KG1 (cell line): Measurements from ENCODE around the gene OSCAR.

Experiments used
- DNase-seq: peaks from one replicate; lab custom pipeline; 2025; lab: John Stamatoyannopoulos, UW

OSCAR gene

GRCh38 chr19:54094426-54095000 lies 6.1 kb downstream of the OSCAR start:
- DNase-seq, result peak; percentile 53

- no peak for DNase-seq
Measured at GRCh38 chr19:54084410-54084809, 16.2 kb downstream of the OSCAR start.

DNA sequence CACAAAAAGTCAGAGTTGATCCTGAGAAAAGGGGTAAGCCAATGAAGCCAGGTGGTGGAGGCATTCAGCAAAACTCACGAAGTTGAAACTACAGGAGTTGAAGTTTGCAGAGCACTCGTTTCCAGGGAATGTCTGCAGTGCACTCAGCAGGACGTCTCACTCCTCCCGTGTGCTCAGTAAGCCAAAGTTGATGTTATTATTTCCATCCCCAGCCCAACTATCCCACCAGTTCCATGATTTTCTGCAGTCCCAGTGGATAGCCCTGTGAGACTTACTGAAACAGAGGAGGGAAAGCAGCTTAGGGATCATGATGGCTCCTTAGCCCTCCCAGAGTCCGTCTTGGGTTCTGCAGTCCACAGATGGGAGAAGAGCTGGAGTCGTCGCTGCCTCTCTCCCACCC lies 19.6 kb downstream of the OSCAR start, which contains the start of gene TARM1:
Gene TARM1, minus strand, starts transcription at position 334 of the 400 bp plus-strand sequence. Its CDS starts 25 bp downstream, at position 309.
- no peak for DNase-seq

DNA sequence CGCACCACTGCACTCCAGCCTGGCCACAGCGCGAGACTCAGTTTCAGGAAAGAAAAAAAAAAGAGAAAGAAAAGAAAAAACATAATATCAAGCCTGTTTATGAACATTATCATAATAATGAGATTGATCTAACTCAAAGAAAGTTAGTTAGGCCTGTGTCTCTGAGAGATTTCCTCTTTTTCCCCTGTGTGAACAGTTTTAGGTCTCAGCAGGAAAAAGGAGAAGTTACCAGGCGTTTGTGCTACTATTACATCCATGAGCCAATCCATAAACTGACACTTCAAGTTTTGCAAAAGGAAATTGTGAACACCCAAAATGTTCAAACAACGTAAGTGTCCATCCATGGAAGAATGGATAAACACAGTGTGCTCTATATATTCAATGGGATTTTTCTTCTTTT lies 23.3 kb downstream of the OSCAR start:
- peak; percentile 23 for DNase-seq

DNA sequence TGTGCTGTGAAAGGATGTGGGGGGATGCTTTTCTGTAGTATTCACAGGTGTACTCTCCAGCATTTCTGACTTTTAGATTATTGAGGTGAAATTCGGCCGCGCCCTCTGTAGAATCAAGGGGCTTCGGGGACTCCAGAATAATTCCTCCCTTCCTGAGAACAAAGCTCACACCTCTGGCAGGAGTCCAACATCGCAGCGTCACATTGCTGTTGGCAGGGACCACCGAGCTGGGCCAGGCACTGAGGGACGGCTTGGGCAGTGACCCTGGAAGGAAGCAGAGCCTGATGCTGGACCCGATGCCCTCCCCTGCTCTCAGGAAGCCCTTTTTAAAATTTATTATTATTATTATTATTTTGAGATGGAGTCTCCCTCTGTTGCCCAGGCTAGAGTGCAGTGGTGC lies 25.8 kb downstream of the OSCAR start:
- no peak for DNase-seq

DNA sequence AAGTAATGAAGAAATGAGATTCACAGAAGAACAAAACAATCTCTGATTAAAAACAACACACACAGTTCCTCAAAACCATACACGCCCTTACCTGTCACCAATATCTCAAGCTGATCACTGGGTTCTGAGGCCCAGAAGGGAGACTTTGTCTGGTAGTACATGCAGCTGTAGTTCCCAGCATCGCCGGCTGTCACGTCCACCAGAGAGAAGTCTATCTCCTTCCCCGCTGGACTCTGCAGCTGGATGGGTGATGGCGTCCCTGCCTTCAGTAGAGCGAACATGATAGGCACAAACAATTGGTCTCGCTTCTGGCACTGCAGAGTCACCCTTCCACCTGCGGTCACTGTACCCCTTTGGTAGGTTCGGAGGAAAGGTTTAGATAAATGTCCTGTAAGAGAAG lies 26.8 kb downstream of the OSCAR start:
- DNase-seq, result no peak

DNA sequence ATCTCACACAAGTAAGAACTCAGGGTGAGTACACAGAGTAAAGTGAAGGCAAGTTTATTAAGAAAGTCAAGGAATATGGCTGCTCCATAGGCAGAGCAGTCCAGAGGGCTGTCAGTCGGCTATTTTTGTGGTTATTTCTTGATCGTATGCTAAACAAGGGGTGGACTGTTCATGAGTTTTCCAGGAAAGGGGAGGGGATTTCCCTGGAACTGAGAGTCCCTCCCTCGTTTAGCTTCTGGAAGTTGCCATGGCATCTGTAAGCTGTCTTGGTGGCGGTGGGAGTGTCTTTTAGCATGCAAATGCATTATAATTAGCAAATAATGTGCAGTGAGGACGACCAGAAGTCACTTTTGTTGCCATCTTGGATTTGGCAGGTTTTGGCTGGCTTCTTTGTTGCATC lies 31.1 kb downstream of the OSCAR start:
- DNase-seq, result no peak

DNA sequence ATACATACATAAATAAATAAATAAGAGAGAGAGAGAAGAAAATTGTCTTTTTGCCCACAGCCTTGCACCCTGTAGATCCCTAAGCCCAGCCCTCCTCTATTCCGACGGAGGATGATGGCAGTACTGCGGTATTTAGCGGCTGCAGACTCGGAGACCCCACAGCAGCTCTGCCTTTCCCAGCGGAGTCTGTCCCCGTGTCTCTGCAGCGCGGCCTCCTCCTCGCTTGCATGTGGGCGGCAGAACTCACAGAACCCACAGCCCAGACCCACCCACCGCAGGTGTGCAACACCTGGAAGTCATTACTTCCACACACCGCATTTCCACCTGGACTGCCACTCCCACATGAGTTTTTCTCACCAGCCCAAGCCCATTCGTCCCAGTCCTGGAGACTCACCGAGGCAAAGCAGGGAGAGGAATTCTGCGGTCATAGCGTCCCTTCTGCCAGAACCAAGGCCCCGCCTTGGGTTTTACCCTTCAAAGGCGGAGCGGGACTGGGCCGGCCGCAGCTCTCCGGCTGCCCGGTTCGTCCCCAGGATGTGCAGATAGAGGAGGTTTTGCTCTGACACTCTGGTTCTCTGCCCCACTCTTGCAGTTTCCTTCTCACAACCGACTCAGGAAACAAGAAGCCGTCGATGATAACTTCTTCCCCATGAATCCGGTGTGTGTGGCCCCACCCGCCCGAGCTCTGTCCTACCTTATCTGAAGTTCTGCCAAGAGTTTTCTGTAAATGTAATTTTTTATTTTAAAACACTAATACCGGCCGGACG lies 37.1 kb downstream of the OSCAR start, which contains the start of gene VSTM1:
Gene VSTM1, minus strand, starts transcription at position 548 of the 767 bp plus-strand sequence. Its CDS starts 120 bp downstream, at position 428.
- peak; percentile 61 for DNase-seq

GRCh38 chr19:54062643-54063042 lies 38.0 kb downstream of the OSCAR start:
- peak; percentile 46 for DNase-seq

DNA sequence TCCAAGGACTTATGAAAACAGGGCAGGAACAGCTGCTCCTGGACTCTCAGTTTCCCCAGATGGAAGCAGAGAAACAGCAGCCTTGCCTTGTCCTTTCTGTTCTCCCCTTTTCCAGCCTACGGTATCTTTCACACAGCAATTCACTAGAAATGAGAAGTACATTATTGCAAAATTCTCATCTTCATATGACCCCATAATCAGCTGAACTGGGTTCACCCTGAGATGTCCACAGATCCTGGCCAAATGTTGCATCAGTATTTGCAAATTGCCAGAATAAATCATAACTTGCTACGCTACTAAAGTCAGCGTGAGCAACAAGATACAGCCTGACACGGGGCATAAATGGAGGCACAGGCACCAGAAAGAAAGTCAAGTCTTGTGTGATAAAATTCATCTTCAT lies 53.0 kb downstream of the OSCAR start:
- no peak for DNase-seq

GRCh38 chr19:54045771-54046170 lies 54.8 kb downstream of the OSCAR start:
- DNase-seq, result no peak
